Left ventricle myocardium inferior (tissue), 1 donor: ENCODE measurements around the gene TBC1D2. TPM values are rescaled to one million over a fixed set of nuclear protein-coding genes. Genes with fewer than 3 reads are reported as not detected.

ENCODE experiments used
- DNase-seq: peaks from one replicate; pipeline ENCODE4 v3.0.0-alpha.2; 2020
- H3K27ac ChIP-seq: fragments of 200-600 bp; replicated peaks from 2 replicates; pipeline ENCODE4 v1.8.0; 2021
- H3K27me3 ChIP-seq: fragments of 200-600 bp; 2 replicates; pipeline ENCODE4 v1.8.0; 2021; ENCODE audit warnings: low read depth
- H3K36me3 ChIP-seq: fragments of 200-600 bp; 2 replicates; pipeline ENCODE4 v1.8.0; 2021
- H3K4me1 ChIP-seq: fragments of 200-600 bp; 2 replicates; pipeline ENCODE4 v1.8.0; 2021
- H3K4me3 ChIP-seq: fragments of 200-600 bp; 2 replicates; pipeline ENCODE4 v1.8.0; 2021; ENCODE audit warnings: mild to moderate bottlenecking, moderate library complexity
- H3K9me3 ChIP-seq: fragments of 200-600 bp; replicated peaks from 2 replicates; pipeline ENCODE4 v1.8.0; 2021
- intact Hi-C: fragments of 100-400 bp; cut with micrococcal nuclease; formaldehyde crosslinking; loops from one replicate; pipeline ENCODE4 v1.11.0; 2022
- total RNA-seq: library from RNA; stranded (reverse); fragmentation: NEBNext Ultra II Directional; extraction: Animal tissue kit (Norgen Biotek cat#: 25700); gene quantifications from one replicate; pipeline ENCODE4 v1.2.1, GENCODE V29; 2021
- TF ChIP-seq, protein P1 (sequence below): fragments of 200-600 bp; IDR thresholded peaks from 2 replicates; pipeline ENCODE4 v1.8.0; 2021; ENCODE audit warnings: antibody characterized with exemption, mild to moderate bottlenecking, borderline replicate concordance
- donor health status: DM: no; HTN: yes; CAD: no; lungs with severe emphysema.

Gene TBC1D2
- total RNA-seq, 1 donor from 2014 or later, result 1.7 TPM

DNA sequence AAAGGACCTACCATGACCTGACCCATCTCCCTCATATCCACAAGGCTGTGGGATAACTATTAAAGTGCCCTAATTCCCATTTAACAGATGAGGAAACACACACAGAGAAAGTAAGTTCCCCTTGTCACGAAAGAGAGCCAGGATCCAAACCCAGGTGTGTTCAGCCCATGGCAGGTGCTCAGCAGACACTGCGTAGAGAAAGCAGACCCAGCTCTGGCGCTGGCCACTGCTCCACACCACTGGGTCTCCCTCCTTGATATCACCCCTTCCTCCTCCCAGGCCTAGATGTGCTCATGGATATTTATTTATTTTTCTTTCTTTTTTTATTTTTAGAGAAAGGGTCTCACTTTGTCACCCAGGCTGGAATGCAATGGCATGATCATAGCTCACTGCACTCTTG, 39.1 kb downstream of the TBC1D2 start:
- DNase-seq, result no peak
- Histone ChIP-seq H3K4me3 (no peak overlapping the region), H3K4me1 (no peaks in the 10 kb centered on the region), H3K36me3 (peaks cover 32% of the 10 kb centered on the region), H3K9me3 (no peaks in the 10 kb centered on the region), H3K27me3 (no peaks in the 10 kb centered on the region), H3K27ac (no peak overlapping the region)
- intact Hi-C loops, result no loop called here
- TF ChIP-seq, protein P1, sequence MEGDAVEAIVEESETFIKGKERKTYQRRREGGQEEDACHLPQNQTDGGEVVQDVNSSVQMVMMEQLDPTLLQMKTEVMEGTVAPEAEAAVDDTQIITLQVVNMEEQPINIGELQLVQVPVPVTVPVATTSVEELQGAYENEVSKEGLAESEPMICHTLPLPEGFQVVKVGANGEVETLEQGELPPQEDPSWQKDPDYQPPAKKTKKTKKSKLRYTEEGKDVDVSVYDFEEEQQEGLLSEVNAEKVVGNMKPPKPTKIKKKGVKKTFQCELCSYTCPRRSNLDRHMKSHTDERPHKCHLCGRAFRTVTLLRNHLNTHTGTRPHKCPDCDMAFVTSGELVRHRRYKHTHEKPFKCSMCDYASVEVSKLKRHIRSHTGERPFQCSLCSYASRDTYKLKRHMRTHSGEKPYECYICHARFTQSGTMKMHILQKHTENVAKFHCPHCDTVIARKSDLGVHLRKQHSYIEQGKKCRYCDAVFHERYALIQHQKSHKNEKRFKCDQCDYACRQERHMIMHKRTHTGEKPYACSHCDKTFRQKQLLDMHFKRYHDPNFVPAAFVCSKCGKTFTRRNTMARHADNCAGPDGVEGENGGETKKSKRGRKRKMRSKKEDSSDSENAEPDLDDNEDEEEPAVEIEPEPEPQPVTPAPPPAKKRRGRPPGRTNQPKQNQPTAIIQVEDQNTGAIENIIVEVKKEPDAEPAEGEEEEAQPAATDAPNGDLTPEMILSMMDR, result no peak

DNA sequence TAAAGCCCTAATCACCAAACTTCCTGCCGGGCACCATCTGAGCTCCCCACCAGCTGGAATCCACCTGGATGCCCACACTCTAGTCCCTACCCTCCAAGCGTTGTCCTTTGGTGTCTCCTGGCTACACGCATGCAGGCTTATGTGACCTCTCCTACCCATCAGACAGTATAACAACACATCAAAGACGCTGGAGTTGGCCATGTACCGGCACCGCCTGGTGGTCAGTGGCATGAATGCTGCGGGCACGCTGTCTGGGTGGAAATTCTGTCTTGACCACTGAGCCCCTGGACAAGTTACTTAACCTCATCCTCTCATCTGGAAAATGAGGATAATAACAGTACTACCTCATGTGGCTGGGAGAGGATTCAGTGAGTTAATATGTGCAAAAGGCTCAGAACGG, 39.6 kb downstream of the TBC1D2 start:
- H3K9me3 ChIP-seq, result no peaks in the 10 kb centered on the region
- H3K27me3 ChIP-seq, result no peaks in the 10 kb centered on the region
- no peak overlapping the region for H3K4me3 ChIP-seq
- intact Hi-C loops, result no loop called here
- H3K27ac ChIP-seq, result no peak overlapping the region
- H3K36me3 ChIP-seq, result peaks cover 27% of the 10 kb centered on the region
- no peak for DNase-seq
- no peaks in the 10 kb centered on the region for H3K4me1 ChIP-seq
- TF ChIP-seq, protein P1, result peak; percentile 43

DNA sequence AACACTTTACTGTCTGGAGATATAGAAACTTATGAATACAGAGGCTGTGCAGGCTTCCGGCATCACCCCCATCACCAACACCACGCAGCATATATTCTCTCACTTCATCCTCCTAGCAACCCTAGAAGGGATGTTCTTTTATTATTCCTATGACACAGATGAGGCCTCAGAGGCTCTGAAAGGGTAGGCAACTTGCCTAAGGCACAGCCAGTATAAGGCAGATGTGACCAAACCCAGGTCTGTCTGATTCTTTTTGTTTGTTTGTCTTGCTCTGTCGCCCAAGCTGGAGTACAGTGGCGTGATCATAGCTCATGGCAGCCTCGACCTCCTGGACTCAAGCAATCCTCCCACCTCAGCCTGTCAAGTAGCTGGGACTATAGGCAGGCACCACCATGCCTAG, 40.2 kb downstream of the TBC1D2 start:
- Histone ChIP-seq H3K9me3 (no peaks in the 10 kb centered on the region), H3K4me1 (no peaks in the 10 kb centered on the region), H3K27me3 (no peaks in the 10 kb centered on the region), H3K36me3 (peaks cover 26% of the 10 kb centered on the region), H3K27ac (no peak overlapping the region), H3K4me3 (no peak overlapping the region)
- DNase-seq, result no peak
- intact Hi-C loops, result no loop called here
- TF ChIP-seq, protein P1, result no peak

GRCh38 chr9:98214811-98215210, 40.6 kb downstream of the TBC1D2 start:
- DNase-seq, result no peak
- TF ChIP-seq, protein P1, result no peak
- no peak overlapping the region for H3K27ac ChIP-seq
- peaks cover 21% of the 10 kb centered on the region for H3K36me3 ChIP-seq
- intact Hi-C loops, result no loop called here
- no peaks in the 10 kb centered on the region for H3K4me1 ChIP-seq
- H3K27me3 ChIP-seq, result no peaks in the 10 kb centered on the region
- H3K4me3 ChIP-seq, result no peak overlapping the region
- H3K9me3 ChIP-seq, result no peaks in the 10 kb centered on the region

GRCh38 chr9:98211260-98211659, 44.2 kb downstream of the TBC1D2 start:
- Histone ChIP-seq H3K4me3 (no peak overlapping the region), H3K27ac (no peak overlapping the region), H3K9me3 (no peaks in the 10 kb centered on the region), H3K36me3 (peaks cover 19% of the 10 kb centered on the region), H3K4me1 (no peaks in the 10 kb centered on the region), H3K27me3 (no peaks in the 10 kb centered on the region)
- TF ChIP-seq, protein P1, result no peak
- DNase-seq, result no peak
- intact Hi-C loops, result no loop called here

DNA sequence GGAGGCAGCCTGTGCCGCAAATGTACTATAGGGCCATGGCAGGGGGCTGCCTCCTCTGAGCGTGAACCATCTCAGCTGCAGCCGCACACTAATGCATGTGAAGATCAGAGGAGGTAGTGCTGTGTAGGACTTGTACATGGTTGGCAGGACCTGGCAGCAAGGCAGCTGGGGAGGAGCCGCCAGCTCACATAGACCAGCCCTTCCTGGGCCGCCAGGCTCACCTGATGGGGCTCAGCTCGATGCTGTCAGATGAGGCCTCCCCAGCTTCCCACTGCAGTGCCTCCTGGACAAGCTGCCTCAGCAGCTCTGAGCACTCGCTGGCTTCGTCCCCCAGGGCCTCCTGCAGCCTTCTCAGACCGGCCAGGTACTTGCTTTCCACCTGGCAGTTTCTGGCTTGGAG, 45.0 kb downstream of the TBC1D2 start:
- H3K27ac ChIP-seq, result no peak overlapping the region
- peaks cover 3% of the 10 kb centered on the region for H3K4me1 ChIP-seq
- H3K36me3 ChIP-seq, result peaks cover 19% of the 10 kb centered on the region
- TF ChIP-seq, protein P1, result no peak
- intact Hi-C loops, result no loop called here
- H3K4me3 ChIP-seq, result no peak overlapping the region
- H3K9me3 ChIP-seq, result no peaks in the 10 kb centered on the region
- H3K27me3 ChIP-seq, result no peaks in the 10 kb centered on the region
- no peak for DNase-seq
